GM12892 (cell line): ENCODE results near the gene IL18R1.

Experiments
- POLR2A ChIP-seq: IDR thresholded peaks from 2 replicates; pipeline ENCODE4 v1.6.1; 2011; ENCODE audit warnings: low read depth, low read length, control low read depth
- POLR2AphosphoS5 ChIP-seq: IDR thresholded peaks from 2 replicates; pipeline ENCODE4 v1.6.1; 2011; ENCODE audit warnings: low read depth, low read length, control low read depth
- TAF1 ChIP-seq: IDR thresholded peaks from 2 replicates; pipeline ENCODE4 v1.6.1; 2011; ENCODE audit warnings: low read depth, mild to moderate bottlenecking, control low read depth, low read length, borderline replicate concordance

- no peak for TF ChIP-seq TAF1
- TF ChIP-seq POLR2AphosphoS5 = no peak
- no peak for TF ChIP-seq POLR2A
These were observed 67.3 kb downstream of the IL18R1 start, which contains the start of gene IL18RAP for GRCh38 chr2:102422910-102423309.
